Loucy (cell line): Measurements from ENCODE around the gene MORF4L2.
"Not testable (repeated sequence)": the region's sequence is repeated elsewhere in the genome, so short reads cannot be mapped to it uniquely, and the experiment has no call there.

ENCODE experiments used
- EZH2phosphoT487 ChIP-seq: fragments of 200-600 bp; IDR thresholded peaks from 2 replicates; pipeline ENCODE4 v1.6.1; 2018; ENCODE audit warnings: antibody characterized with exemption, mild to moderate bottlenecking, moderate library complexity, borderline replicate concordance
- TF ChIP-seq, protein P1 (sequence below): fragments of 200-600 bp; sonication (generic); conservative IDR thresholded peaks from 2 replicates; pipeline ENCODE4 v1.5.1; 2014; ENCODE audit warnings: mild to moderate bottlenecking, antibody characterized with exemption, low read length

DNA sequence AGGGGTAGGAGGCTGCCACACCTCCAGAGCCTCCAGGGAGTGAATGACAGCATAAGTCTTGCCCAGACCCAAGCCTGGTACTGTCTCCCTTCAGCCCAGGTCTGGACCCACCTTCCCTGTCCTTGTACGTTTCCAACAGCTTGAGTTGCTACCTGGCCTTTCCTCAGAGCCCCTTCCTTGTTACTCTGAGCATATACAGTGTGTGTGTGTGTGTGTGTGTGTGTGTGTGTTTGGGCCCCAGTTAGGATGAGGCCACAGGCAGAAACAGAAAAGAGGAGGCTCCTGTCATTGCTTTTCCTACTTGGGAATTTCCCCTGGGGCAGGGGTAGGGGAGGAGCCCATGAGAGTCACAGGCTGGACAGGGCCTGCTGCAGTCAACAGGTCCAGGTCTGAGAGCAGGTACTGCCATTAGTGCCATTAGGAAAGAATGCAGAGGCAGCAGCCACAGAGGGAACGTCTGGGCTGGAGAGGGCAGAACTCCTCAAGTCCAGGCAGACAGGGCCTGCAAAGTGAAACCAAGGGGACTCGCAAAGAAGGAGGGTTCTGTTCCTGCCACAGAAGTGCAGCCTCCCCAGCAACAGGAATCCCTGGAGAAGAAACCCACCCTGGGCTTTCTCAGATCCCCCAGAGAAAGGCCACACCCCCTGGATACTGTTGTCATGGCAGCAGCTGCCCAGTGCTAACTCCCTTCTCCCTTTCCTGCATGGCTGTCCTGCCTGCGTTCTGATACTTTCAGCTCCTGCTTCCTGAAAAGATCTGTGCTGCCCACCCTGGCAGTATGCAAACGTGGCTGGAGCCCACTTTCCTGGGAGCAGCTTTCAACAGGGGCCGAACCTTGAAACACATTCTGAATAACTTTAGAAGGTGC, 47.8 kb downstream of the MORF4L2 start:
- TF ChIP-seq, protein P1, sequence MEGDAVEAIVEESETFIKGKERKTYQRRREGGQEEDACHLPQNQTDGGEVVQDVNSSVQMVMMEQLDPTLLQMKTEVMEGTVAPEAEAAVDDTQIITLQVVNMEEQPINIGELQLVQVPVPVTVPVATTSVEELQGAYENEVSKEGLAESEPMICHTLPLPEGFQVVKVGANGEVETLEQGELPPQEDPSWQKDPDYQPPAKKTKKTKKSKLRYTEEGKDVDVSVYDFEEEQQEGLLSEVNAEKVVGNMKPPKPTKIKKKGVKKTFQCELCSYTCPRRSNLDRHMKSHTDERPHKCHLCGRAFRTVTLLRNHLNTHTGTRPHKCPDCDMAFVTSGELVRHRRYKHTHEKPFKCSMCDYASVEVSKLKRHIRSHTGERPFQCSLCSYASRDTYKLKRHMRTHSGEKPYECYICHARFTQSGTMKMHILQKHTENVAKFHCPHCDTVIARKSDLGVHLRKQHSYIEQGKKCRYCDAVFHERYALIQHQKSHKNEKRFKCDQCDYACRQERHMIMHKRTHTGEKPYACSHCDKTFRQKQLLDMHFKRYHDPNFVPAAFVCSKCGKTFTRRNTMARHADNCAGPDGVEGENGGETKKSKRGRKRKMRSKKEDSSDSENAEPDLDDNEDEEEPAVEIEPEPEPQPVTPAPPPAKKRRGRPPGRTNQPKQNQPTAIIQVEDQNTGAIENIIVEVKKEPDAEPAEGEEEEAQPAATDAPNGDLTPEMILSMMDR = not testable (repeated sequence)
- not testable (repeated sequence) for TF ChIP-seq EZH2phosphoT487
